ENCODE results near the gene MFSD11. TPM values are rescaled to one million over a fixed set of nuclear protein-coding genes. Genes with fewer than 3 reads are reported as not detected.

MFSD11 gene
- total and polyA plus RNA-seq, 2 of the 8 experiments (the other 6 are each of a cell fraction or from before 2014, with no cell fraction given), result 17.7 to 19.8 TPM

DNA sequence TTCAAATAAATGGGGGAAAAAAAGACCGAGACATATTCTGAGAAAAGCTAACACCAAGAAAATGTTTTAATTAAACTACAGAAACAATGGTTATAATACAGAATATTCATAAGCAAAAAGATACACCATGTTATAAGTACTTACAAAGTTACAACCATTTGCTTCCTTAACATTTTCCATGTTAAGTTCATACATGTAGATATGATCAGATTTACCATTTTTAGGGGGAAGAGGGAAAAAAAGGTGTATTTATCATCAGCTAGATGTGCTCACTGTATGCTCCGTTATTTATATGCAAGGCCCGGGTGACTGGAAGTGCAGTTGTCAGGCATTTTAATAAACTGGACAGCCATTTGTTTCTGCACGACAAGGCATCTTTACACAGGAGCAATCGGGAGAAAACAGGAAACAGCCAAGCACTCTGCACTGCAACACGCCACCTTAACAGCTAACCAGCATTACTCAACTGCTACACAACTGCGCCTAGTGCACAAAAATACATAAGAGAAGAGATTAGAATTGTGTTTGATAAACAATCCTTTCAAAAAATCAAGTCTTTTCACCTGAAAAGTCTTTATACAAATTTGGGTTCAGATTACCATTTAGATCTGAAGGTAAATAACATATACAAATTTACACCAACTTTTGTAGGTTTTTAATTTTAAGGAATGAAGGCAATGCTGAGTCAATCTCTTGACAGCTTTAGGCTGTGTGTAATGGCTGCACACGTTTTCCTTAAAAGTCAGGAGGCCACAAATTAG, 3.7 kb upstream of the MFSD11 start (continued):
- TF ChIP-seq SP2 (IDR thresholded peaks at IDR 0.05; ENCODE audit: low read length) (no peak), RAD21 (IDR thresholded peaks at IDR 0.05 in 1 of 2, conservative IDR thresholded peaks at IDR 0.05 in 1 of 2; ENCODE audit: low read depth in 2 of 2, low read length in 2 of 2) (no peak), NANOG (IDR thresholded peaks at IDR 0.05; ENCODE audit: insufficient read depth, low read depth, low read length, poor library complexity, severe bottlenecking) (no peak), SUZ12 (IDR thresholded peaks at IDR 0.05; ENCODE audit: low read length) (no peak), CEBPB (IDR thresholded peaks at IDR 0.05; ENCODE audit: low read depth, low read length) (no peak), SP4 (IDR thresholded peaks at IDR 0.05; ENCODE audit: low read length) (no peak)
